ENCODE results near the gene SNX3. TPM values are rescaled to one million over a fixed set of nuclear protein-coding genes. Genes with fewer than 3 reads are reported as not detected.

SNX3 gene
- total RNA-seq, 2 experiments from 2014 or later: 39.8 to 40.8 TPM

DNA sequence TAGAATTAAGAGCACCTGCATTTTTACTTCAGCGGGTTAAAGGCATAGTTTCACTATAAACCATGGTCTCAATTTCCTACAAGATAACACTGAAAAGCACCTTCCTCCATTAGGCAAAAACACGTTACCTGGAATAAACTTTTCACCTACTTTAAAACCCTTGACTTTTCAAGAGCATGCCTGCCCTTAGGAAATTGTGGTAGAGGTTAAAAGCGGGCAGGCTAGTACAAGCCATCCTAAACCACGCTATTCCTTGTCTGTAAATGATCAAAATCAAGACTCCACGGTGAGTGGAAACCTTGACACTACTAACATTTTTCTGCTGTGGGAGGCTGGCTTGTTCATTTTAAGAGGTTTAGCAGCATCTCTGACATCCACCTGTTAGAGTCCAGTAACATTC is 51.1 kb downstream of the SNX3 start:
- POLR2A ChIA-PET: no interaction called here
- H3K27me3 Mint-ChIP-seq: no peaks in the 10 kb centered on the region
- TF ChIP-seq CTCF (IDR thresholded peaks at IDR 0.05): no peak
- no peaks in the 10 kb centered on the region for H3K4me1 ChIP-seq (ENCODE audit: insufficient read depth, low read length)
- H3K27me3 ChIP-seq (ENCODE audit: control insufficient read depth in 1 of 2, insufficient read depth in 2 of 2, low read length in 2 of 2): no peaks in the 10 kb centered on the region
- H3K4me1 Mint-ChIP-seq (ENCODE audit: low read depth): no peaks in the 10 kb centered on the region
- H3K9me3 ChIP-seq (ENCODE audit: control insufficient read depth in 1 of 2, insufficient read depth in 1 of 2, low read length in 2 of 2): no peaks in the 10 kb centered on the region
- peaks cover 63% of the 10 kb centered on the region for H3K36me3 Mint-ChIP-seq (ENCODE audit: low read depth)
- DNase-seq (no peak), ATAC-seq (ENCODE audit: poor library complexity) (no peak)
- intact Hi-C loops (cut with DNase I, micrococcal nuclease): no loop called here
- no peak overlapping the region for H3K4me3 ChIP-seq (ENCODE audit: low read length)
- H3K9me3 Mint-ChIP-seq: no peaks in the 10 kb centered on the region
- peaks cover 31% of the 10 kb centered on the region for H3K36me3 ChIP-seq (ENCODE audit: insufficient read depth, low read length)
- no peak overlapping the region for H3K4me3 Mint-ChIP-seq
- no peak overlapping the region for H3K27ac ChIP-seq (ENCODE audit: low read depth in 1 of 2, low read length in 2 of 2)
- H3K27ac Mint-ChIP-seq: no peak overlapping the region
- CTCF ChIA-PET: no interaction called here

DNA sequence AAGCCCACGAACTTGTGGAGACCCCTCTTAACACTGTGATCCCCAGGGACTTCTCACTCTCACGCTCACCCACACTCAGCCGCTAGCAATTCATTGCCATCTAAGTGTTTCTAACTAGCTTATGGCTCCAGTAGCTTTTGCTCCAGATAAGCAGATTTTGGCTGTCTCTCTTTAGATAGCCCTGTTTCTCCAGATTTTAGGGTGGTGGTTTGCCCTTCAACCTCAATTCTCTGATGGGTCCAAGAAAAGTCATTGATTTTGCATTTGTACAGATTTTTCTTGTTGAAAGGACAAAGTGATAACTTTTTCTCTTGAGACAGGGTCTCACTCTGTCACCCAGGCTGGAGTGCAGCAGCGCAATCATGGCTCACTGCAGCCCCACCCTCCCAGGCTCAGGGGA is 53.8 kb downstream of the SNX3 start:
- H3K9me3 ChIP-seq (ENCODE audit: control insufficient read depth in 1 of 2, insufficient read depth in 1 of 2, low read length in 2 of 2): no peaks in the 10 kb centered on the region
- DNase-seq: no peak
- Mint-ChIP-seq H3K27ac (no peak overlapping the region), H3K4me1 (ENCODE audit: low read depth) (no peaks in the 10 kb centered on the region), H3K9me3 (no peaks in the 10 kb centered on the region), H3K27me3 (no peaks in the 10 kb centered on the region), H3K36me3 (ENCODE audit: low read depth) (peaks cover 47% of the 10 kb centered on the region), H3K4me3 (no peak overlapping the region)
- CTCF ChIA-PET: no interaction called here
- no peak overlapping the region for H3K27ac ChIP-seq (ENCODE audit: low read depth in 1 of 2, low read length in 2 of 2)
- H3K4me3 ChIP-seq (ENCODE audit: low read length): no peak overlapping the region
- POLR2A ChIA-PET: no interaction called here
- no peaks in the 10 kb centered on the region for H3K27me3 ChIP-seq (ENCODE audit: control insufficient read depth in 1 of 2, insufficient read depth in 2 of 2, low read length in 2 of 2)
- intact Hi-C loops (cut with DNase I, micrococcal nuclease): no loop called here
- no peak for TF ChIP-seq CTCF (IDR thresholded peaks at IDR 0.05)
- H3K36me3 ChIP-seq (ENCODE audit: insufficient read depth, low read length): peaks cover 23% of the 10 kb centered on the region
- no peak for ATAC-seq (ENCODE audit: poor library complexity)
- H3K4me1 ChIP-seq (ENCODE audit: insufficient read depth, low read length): no peaks in the 10 kb centered on the region

DNA sequence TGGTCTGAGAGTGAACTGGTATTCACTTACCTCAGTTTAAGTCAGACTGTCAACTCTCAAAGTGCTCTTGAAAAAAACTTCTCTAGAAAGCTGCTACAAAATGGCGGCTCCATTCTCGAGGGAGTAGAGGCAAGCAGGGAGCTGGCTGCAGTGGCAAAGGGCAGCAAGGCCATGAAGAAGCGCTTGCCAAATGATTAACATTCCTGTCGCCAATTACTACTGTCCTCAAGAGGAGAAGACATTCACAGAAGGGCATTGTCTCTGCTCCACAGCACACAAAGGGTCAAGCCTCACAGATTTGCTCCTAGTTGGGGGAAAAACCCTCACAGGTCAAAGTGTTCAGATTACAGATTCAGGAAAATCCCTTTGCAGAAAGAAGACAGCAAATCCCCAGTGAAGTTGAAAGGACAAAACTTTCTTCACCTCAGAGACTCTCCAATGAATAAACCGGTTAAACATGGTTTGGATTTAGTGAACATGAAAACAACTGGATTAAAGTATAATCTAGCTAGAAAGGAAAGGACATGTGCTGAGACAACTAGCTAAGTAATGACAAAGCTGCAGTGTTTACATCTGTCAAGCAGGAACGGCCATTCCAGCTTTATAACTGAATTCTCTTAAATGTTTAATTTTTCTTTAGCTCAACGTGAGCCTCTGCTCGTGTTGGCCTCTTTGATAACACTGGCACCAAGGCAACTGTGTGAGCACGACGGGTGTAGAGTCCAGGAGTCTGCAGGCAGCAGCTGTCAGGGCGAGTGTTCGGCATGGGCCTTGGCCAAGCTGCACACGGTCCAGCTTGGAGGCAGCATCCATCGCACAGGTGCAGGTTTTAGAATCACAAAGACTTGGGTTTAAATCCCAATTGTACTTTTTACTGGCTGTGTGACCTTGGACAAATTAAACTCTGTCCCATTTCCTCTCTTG is 57.4 kb downstream of the SNX3 start:
- no peak overlapping the region for H3K27ac Mint-ChIP-seq
- ATAC-seq (ENCODE audit: poor library complexity) (no peak), DNase-seq (no peak)
- H3K4me3 Mint-ChIP-seq: no peak overlapping the region
- CTCF ChIA-PET: no interaction called here
- POLR2A ChIA-PET: no interaction called here
- no peaks in the 10 kb centered on the region for H3K4me1 ChIP-seq (ENCODE audit: insufficient read depth, low read length)
- H3K27me3 ChIP-seq (ENCODE audit: control insufficient read depth in 1 of 2, insufficient read depth in 2 of 2, low read length in 2 of 2): no peaks in the 10 kb centered on the region
- H3K4me1 Mint-ChIP-seq (ENCODE audit: low read depth): no peaks in the 10 kb centered on the region
- no peak overlapping the region for H3K4me3 ChIP-seq (ENCODE audit: low read length)
- no peaks in the 10 kb centered on the region for H3K27me3 Mint-ChIP-seq
- intact Hi-C loops (cut with DNase I, micrococcal nuclease): no loop called here
- H3K9me3 ChIP-seq (ENCODE audit: control insufficient read depth in 1 of 2, insufficient read depth in 1 of 2, low read length in 2 of 2): no peaks in the 10 kb centered on the region
- no peak for TF ChIP-seq CTCF (IDR thresholded peaks at IDR 0.05)
- H3K36me3 Mint-ChIP-seq (ENCODE audit: low read depth): peaks cover 14% of the 10 kb centered on the region
- no peaks in the 10 kb centered on the region for H3K9me3 Mint-ChIP-seq
- H3K36me3 ChIP-seq (ENCODE audit: insufficient read depth, low read length): peaks cover 9% of the 10 kb centered on the region
- no peak overlapping the region for H3K27ac ChIP-seq (ENCODE audit: low read depth in 1 of 2, low read length in 2 of 2)
